PC-9 (cell line): ENCODE measurements around the gene IL17REL. TPM values are rescaled to one million over a fixed set of nuclear protein-coding genes. Genes with fewer than 3 reads are reported as not detected.

Source experiments
- BruUV-seq: library from RNA; stranded (reverse); fragments of 400-500 nt; replicated peaks from 2 replicates; lab custom pipeline; 2021; lab: Mats Ljungman, UMichigan
- CTCF ChIA-PET: fragments of 300-600 bp; sonication (Branson Sonifier 250); formaldehyde crosslinking; loops from one replicate; lab custom pipeline; 2022; ENCODE audit warnings: antibody characterized with exemption; lab: Charles Lee
- POLR2A ChIA-PET: fragments of 300-600 bp; sonication (Branson Sonifier 250); formaldehyde crosslinking; loops from one replicate; lab custom pipeline; 2022; ENCODE audit warnings: antibody characterized with exemption; ENCODE audit not compliant: unreplicated experiment; lab: Charles Lee
- DNase-seq, 2 experiments: peaks; one replicate each; pipeline versions ENCODE4 v3.0.0 to v3.0.0-alpha.2; 2015 to 2022; ENCODE audit warnings: mixed read lengths in 1 of 2
- H2AFZ ChIP-seq: fragments of 200-600 bp; sonication (generic); 2 replicates; pipeline ENCODE4 v1.8.1; 2017; ENCODE audit warnings: antibody characterized with exemption
- H3F3A ChIP-seq: fragments of 200-600 bp; sonication (generic); 2 replicates; pipeline ENCODE4 v1.8.1; 2017; ENCODE audit warnings: antibody characterized with exemption, mild to moderate bottlenecking, low read depth; ENCODE audit not compliant: insufficient read depth
- H3K27ac ChIP-seq: fragments of 200-600 bp; sonication (generic); 2 replicates; pipeline ENCODE4 v1.6.1; 2016; ENCODE audit warnings: mixed run types
- H3K27me3 ChIP-seq: fragments of 200-600 bp; sonication (generic); 2 replicates; pipeline ENCODE4 v1.6.1; 2016; ENCODE audit warnings: low read depth, mixed run types; ENCODE audit not compliant: insufficient read depth
- H3K36me3 ChIP-seq: fragments of 200-600 bp; sonication (generic); 2 replicates; pipeline ENCODE4 v1.6.1; 2016; ENCODE audit warnings: low read depth, mixed run types
- H3K4me1 ChIP-seq: fragments of 200-600 bp; sonication (generic); replicated peaks from 2 replicates; pipeline ENCODE4 v1.6.1; 2016; ENCODE audit warnings: mixed run types; ENCODE audit not compliant: insufficient read depth
- H3K4me2 ChIP-seq: fragments of 200-600 bp; sonication (generic); 2 replicates; pipeline ENCODE4 v1.6.1; 2017; ENCODE audit warnings: mixed run types
- H3K4me3 ChIP-seq: fragments of 200-600 bp; sonication (generic); 2 replicates; pipeline ENCODE4 v1.6.1; 2016; ENCODE audit warnings: mixed run types
- H3K79me2 ChIP-seq: fragments of 200-600 bp; sonication (generic); 2 replicates; pipeline ENCODE4 v1.6.1; 2017; ENCODE audit warnings: low read depth, mixed run types
- H3K9me2 ChIP-seq: fragments of 200-600 bp; sonication (generic); 2 replicates; pipeline ENCODE4 v1.8.1; 2017; ENCODE audit warnings: mild to moderate bottlenecking; ENCODE audit not compliant: insufficient read depth
- H3K9me3 ChIP-seq: fragments of 200-600 bp; sonication (generic); 2 replicates; pipeline ENCODE4 v1.8.1; 2016; ENCODE audit warnings: low read depth; ENCODE audit not compliant: insufficient read depth
- H4K20me1 ChIP-seq: fragments of 200-600 bp; sonication (generic); 2 replicates; pipeline ENCODE4 v1.8.1; 2017; ENCODE audit not compliant: insufficient read depth
- CTCF ChIP-seq: fragments of 200-600 bp; sonication (generic); conservative IDR thresholded peaks from 2 replicates; pipeline ENCODE4 v1.6.1; 2017; ENCODE audit warnings: mixed run types, antibody characterized with exemption, mild to moderate bottlenecking, moderate library complexity
- EZH2 ChIP-seq: fragments of 200-600 bp; sonication (generic); IDR thresholded peaks from 2 replicates; pipeline ENCODE4 v1.8.0; 2017; ENCODE audit warnings: antibody characterized with exemption, low read depth
- intact Hi-C: fragments of 100-400 bp; cut with micrococcal nuclease; formaldehyde crosslinking; loops from one replicate; pipeline ENCODE4 v1.10.0; 2022; ENCODE audit not compliant: unreplicated experiment
- total RNA-seq: library from RNA; stranded (reverse); gene quantifications from 2 replicates; pipeline ENCODE4 v1.2.3, GENCODE V29; 2021

IL17REL gene
- total RNA-seq, 1 experiment from 2014 or later, result not detected

DNA sequence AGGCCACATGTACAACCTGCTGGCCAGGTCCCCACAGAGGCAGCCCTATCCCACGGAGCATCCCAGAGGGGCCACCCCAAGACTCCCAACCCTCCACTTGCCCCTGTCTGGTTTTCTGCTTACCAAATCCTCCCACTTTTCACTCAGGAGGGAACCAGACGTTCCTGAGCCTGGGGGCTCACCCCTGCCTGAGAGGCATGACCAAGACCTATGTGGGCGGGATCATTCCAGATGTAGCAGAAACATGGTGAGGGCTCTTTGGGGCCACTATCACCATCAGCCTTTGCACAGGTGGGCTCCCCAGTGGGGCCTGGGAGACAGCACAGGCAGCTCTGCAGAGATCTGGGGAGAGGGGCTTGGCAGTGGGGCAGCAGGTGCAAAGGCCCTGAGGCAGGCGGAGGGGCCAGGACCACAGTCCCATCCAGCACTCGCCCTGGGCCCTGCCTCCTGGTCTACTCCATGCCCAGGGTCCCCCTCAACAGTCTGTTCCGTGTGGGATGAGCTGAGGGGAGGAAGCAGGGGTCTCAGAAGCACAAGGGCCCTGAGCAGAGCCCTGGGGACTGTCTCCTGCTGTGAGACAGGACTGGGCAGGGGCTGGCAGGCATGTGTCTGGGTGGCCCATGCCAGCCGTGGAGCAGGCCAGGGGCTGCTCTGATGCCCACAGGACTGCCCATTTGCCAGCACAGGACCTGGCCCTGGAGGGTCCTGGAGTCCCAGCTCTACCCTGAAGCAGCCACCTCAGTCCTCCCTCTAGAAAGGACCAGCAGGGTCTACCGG is 42.6 kb downstream of the IL17REL start:
- peak overlapping the region; percentile 75 for H3K4me2 ChIP-seq
- no peaks in the 10 kb centered on the region for H3K27me3 ChIP-seq
- peaks cover 21% of the 10 kb centered on the region for H4K20me1 ChIP-seq
- no peak for TF ChIP-seq CTCF
- TF ChIP-seq EZH2, result no peak
- ChIA-PET POLR2A (no interaction called here), CTCF (no interaction called here)
- no peak overlapping the region for H3K4me3 ChIP-seq
- BruUV-seq, result no TSS peak
- no peaks in the 10 kb centered on the region; the same call in 1 of the 2 replicates for H3K9me3 ChIP-seq
- intact Hi-C loops, result loop anchor here (2.0 kb wide), 1 partner anchor 39 kb away; no protein-coding TSS in a partner anchor
- H3K36me3 ChIP-seq, result peaks cover under 1% of the 10 kb centered on the region; the same call in 1 of the 2 replicates
- DNase-seq, result no peak
- no peak overlapping the region for H3K27ac ChIP-seq
- no peak overlapping the region for H2AFZ ChIP-seq
- H3K9me2 ChIP-seq, result no peaks in the 10 kb centered on the region
- peaks cover under 1% of the 10 kb centered on the region; the same call in 1 of the 2 replicates for H3K79me2 ChIP-seq
- peaks cover 42% of the 10 kb centered on the region; the same call in 1 of the 2 replicates for H3F3A ChIP-seq
- peaks cover 13% of the 10 kb centered on the region for H3K4me1 ChIP-seq

DNA sequence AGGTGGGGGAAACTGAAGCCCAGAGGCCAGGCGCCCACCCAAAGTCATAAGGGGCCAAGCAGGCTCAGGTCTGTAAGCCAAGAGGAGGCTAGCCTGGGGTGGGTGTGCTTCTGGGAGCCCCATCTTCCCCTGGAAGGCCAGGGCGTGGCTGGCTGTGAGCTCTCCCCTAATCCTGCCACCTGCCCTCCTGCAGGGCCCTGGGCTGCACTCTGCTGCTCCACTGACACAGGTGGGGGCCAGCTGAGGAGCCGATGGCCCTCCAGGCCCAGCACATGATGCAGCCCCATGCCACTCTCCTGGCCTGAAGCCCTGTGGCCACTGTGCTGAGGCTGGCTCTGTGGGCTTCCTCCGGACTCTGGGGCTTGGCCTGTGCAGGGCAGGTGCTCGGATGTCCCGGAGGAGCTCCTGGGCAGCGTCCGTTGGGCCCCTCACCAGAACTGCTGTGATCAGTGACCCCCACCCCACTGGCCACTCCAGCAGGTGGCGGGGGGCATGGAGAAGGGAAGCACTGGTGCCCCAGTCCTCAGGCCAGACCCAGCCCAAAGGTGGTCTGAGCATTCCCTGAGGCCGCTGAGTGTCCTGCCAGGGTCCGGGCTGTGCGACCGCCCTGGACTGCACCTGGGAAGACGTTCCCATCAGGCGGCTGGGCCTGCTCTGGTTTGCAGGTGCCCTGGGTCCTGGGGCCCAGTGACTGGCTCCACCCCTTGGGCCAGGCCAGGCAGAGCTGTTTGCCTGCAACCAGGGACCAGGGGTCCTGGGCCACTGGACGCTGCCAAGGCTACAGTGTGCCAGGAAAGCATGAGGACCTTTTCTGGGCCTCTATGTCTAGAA is 43.5 kb downstream of the IL17REL start:
- H3K4me2 ChIP-seq, result no peak overlapping the region
- H2AFZ ChIP-seq, result no peak overlapping the region
- H3K4me1 ChIP-seq, result peaks cover 16% of the 10 kb centered on the region
- no peak overlapping the region for H3K4me3 ChIP-seq
- BruUV-seq, result no TSS peak
- no peaks in the 10 kb centered on the region for H3K27me3 ChIP-seq
- ChIA-PET POLR2A (no interaction called here), CTCF (no interaction called here)
- peaks cover 30% of the 10 kb centered on the region for H4K20me1 ChIP-seq
- H3K79me2 ChIP-seq, result peaks cover 10% of the 10 kb centered on the region
- no peak for DNase-seq
- intact Hi-C loops, result no loop called here
- TF ChIP-seq CTCF (no peak), EZH2 (no peak)
- peaks cover 51% of the 10 kb centered on the region; the same call in 1 of the 2 replicates for H3F3A ChIP-seq
- H3K9me2 ChIP-seq, result no peaks in the 10 kb centered on the region
- H3K27ac ChIP-seq, result no peak overlapping the region
- H3K36me3 ChIP-seq, result peaks cover 9% of the 10 kb centered on the region
- no peaks in the 10 kb centered on the region; the same call in 1 of the 2 replicates for H3K9me3 ChIP-seq

DNA sequence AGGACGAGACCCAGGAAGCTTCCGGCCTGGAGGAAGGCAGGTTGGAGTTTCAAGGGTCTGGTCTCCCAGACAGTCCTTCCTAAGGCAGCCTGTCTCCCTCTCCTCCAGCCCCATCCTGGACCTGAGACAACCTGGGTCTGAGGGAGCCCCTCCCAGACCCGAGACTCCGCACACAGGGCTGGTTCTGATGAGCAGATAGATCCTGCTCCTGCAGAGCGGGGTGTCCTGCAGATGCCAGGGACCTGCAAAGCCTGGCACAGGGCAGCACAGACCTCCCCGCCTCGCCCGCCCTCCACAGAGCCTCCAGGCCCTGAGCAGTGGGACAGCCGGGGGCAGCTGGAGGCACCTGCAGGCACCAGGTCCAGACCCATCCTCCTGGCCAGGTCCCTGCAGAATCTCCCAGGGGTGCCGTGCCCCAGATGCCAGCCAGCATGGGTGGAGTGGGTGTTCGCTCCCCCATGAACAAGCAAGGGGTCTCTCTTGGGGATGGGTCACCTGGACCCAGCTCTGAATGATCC is 44.2 kb downstream of the IL17REL start:
- Histone ChIP-seq H3K27me3 (no peaks in the 10 kb centered on the region), H2AFZ (no peak overlapping the region), H3K36me3 (peaks cover 16% of the 10 kb centered on the region), H3K9me3 (no peaks in the 10 kb centered on the region; the same call in 1 of the 2 replicates), H3F3A (peaks cover 56% of the 10 kb centered on the region; the same call in 1 of the 2 replicates), H3K4me1 (peaks cover 23% of the 10 kb centered on the region), H3K27ac (no peak overlapping the region), H3K79me2 (peaks cover 16% of the 10 kb centered on the region), H3K4me2 (no peak overlapping the region), H4K20me1 (peaks cover 37% of the 10 kb centered on the region), H3K4me3 (no peak overlapping the region), H3K9me2 (no peaks in the 10 kb centered on the region)
- intact Hi-C loops, result no loop called here
- POLR2A ChIA-PET, result interaction anchor here (0.9 kb wide), 1 partner anchor 38 kb away, joined by 5 read pairs; no protein-coding TSS in a partner anchor
- no peak for DNase-seq
- no TSS peak for BruUV-seq
- CTCF ChIA-PET, result no interaction called here
- TF ChIP-seq EZH2 (no peak), CTCF (no peak)
